Measurements from ENCODE around the gene CHAMP1.

The CHAMP1 gene, protein sequence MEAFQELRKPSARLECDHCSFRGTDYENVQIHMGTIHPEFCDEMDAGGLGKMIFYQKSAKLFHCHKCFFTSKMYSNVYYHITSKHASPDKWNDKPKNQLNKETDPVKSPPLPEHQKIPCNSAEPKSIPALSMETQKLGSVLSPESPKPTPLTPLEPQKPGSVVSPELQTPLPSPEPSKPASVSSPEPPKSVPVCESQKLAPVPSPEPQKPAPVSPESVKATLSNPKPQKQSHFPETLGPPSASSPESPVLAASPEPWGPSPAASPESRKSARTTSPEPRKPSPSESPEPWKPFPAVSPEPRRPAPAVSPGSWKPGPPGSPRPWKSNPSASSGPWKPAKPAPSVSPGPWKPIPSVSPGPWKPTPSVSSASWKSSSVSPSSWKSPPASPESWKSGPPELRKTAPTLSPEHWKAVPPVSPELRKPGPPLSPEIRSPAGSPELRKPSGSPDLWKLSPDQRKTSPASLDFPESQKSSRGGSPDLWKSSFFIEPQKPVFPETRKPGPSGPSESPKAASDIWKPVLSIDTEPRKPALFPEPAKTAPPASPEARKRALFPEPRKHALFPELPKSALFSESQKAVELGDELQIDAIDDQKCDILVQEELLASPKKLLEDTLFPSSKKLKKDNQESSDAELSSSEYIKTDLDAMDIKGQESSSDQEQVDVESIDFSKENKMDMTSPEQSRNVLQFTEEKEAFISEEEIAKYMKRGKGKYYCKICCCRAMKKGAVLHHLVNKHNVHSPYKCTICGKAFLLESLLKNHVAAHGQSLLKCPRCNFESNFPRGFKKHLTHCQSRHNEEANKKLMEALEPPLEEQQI

DNA sequence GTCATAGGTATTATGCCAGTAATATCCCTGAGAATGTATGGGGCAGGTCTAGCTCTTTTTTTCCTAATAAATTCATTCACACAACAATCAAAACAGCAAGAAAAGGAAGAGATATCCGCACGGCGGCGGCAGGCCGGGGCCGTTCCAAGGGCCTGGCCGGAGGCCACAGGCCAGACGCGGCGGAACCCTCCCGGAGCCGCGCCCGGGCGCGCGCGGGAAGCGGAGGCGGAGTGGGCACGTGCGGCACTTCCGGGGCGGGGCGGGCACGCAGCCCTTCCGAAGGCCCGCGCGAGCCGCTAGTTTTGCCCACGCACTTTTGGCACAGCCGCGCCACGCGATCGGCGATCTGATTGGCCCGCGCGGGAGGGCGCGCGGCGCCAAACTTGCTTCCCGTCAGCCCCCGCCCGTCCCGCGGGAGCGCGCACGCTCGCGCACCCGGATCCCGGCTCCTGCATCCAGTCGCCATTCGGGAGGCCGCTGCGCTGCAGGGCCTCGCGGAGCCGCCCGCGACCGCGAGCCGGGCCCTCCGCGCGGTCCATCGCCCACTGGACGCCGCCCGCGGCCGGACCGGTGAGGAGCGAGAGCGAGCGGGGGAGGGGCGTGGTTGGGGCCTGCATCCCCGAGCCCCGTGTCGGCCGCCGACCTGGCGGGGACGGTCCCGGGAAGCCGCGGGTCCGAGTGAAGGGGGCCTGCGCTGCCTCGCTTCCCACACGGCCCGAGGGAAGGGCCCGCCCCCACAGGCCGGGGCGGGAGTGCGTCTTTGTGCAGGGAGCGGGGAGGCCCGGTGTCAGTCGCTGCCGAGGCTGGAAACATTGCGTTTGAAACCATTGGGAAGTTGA is at the start of gene CHAMP1:
TSS of gene CHAMP1 (plus strand) at position 430 of the 839 bp plus-strand sequence. CDS start 9,340 bp downstream, outside the sequence.
- DNase-seq (ENCODE audit: low read depth, low spot score): peak; percentile 96

DNA sequence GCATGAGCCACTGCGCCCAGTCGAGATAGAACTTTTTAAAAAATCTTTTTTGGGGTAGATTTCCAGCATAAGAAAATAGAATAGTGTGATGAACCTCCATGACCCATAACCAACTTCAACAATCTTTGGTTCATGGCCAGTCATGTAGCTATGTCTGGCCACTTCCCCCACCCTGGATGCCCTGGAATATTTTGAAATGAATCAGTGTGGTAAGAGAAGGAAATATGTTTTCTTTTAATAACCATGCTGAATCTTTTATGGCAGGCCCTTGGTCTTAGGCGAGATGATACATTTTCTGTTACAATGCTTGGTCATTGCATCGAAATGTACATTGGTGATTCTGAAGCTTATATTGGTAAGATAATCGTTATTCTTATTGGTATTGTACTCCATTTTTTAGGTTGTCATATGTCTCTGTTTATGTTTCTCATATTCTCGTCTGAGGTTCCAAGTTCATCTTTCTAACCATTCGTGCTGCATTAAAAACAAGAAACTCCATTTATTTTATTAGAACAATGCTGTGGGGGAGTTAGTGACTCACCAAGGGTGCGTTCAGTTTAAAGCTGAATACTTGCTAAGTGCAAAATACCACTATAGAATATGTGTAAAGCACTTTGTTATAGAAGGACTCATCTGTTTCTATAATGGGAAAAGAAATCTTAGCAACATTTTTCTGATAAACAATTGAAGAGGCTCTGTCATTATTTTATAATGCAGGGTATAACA is 49.3 kb upstream of the CHAMP1 start:
- no peak for DNase-seq (ENCODE audit: low read depth, low spot score)

DNA sequence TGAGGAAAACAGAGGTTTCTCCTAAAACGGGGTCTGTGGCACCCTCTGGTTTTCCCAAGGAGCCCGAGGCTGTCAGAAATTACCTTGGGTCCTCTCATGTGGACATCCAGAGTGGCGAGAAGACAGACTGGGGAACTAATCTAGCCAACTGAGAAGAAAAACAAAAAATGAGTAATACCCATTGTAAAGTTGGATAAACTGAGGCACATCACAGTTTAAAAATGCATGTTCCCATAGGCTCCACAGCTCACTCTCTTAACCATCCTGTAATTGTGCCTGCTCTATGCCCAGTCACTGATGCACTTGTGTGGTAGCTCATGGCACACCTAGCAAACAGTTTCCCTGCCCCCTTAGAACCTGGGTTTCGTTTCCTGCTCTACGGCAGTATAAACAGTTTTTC is 48.1 kb upstream of the CHAMP1 start:
- no peak for DNase-seq (ENCODE audit: low read depth, low spot score)

DNA sequence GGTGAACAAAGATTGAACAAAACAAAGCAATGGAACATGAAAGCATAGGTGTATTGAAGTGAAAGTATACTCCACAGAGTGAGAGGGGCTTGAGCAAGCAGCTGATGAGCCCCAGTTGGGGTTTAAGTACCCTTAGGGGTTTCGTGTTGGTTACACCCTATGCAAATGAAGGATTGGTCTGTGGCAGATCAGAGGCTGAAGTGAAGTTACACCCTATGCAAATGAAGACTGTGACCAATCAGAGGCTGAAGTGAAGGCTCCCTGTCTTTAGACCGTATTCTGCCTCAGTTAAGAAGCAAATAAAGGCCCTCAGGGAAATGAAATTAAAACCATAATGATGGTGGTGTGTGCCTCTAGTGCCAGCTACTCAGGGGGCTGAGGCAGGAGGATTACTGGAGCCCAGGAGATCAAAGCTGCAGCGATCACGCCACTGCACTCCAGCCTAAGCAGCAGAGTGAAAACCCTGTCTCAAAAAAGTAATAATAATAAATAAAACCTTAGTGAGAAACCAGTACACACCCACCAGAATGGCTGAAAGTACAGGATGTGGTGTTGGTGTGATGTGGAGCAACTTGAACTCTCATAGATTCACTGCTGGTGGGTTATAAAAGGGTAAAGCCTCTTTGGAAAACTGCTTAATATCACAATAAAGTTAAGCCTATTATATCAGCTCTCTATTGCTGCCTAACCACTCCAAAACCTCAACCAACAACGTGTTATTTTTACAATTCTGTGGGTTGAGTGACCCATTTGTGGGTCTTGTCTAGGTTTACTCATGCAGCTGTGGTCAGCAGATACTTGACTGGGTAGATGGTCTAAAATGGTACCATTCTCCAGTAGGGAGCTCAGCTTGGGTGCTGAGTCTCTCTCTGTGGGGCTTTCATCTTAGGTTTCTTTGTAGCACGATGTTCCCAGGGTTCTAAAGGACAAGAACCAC is 45.7 kb upstream of the CHAMP1 start:
- DNase-seq (ENCODE audit: low read depth, low spot score): no peak

DNA sequence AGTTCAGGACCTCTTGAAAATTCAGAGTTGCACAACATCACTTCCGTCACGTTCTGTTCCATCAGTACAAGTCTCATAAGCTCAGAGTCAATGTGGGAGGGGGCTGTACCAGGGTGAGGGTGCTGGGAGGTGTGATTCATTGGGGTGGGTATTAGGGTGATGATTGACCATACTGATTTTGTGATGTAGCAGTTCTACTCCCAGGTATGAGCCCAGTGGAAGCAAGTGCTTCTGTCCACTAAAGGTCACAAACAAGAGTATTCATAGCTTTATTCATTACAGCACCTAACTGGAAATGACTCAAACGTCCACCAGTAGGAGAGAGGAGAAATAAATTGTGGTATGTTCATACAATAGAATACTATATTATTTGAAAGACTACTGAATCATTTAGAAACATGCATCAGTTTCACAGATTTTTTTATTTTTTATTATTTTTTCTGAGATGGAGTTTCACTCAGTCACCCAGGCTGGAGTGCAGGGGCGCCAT is 45.0 kb upstream of the CHAMP1 start:
- no peak for DNase-seq (ENCODE audit: low read depth, low spot score)

DNA sequence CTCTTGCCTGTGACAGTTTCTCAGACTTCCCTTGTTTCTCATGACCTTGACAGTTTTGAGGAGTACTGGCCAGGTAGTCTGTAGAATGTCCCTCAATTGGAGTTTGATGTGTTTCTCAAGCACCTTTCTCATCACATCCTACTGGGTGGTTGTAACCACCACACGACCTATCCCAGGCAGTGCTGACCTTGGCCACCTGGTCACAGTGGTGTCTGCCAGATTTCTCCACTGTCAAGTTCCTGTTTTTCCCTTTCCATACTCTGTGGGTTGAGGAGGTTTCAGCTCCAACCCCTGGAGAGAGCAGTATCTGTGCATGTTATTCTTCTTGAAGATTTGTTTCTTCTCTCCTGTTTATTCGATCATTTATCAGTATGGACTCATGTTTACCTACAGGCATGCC is 41.3 kb upstream of the CHAMP1 start:
- no peak for DNase-seq (ENCODE audit: low read depth, low spot score)

DNA sequence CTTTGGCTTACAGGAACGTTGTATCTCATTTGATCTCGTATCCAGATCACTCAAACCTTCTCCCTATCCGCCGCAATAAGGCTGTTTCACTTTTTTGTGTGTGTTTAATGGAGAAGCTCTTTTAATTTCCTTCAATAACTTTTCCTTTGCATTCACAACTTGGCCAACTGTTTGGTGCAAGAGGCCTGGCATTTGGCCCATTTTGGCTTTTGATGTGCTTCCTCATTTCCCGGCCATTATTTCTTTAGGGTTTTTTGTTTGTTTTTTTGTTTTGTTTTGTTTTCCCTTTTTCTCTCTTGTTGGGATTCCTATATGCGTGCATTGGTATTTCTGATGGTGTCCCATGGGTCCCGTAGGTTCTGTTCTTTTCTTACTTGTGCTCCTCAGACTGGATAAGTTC is 39.0 kb upstream of the CHAMP1 start:
- DNase-seq (ENCODE audit: low read depth, low spot score): no peak

DNA sequence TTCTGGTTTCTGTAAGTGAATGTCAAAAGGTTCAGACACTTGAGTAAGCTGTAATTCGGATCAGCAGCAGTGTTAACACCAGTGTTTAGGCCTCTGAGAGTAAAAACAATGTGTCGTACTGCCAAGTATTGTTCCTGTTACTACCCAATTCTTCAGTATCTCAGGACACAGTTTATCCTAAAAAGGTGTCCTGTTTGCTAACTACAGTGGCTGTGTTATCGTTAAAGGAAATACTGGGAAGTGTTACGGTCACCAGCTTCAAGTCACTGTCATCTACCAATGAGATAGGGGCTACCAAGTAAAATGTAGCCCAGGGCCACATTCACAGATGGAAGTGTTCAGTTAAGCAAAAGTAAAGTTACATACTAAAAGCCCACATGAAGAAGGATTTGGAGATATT is 35.2 kb upstream of the CHAMP1 start:
- DNase-seq (ENCODE audit: low read depth, low spot score): no peak

DNA sequence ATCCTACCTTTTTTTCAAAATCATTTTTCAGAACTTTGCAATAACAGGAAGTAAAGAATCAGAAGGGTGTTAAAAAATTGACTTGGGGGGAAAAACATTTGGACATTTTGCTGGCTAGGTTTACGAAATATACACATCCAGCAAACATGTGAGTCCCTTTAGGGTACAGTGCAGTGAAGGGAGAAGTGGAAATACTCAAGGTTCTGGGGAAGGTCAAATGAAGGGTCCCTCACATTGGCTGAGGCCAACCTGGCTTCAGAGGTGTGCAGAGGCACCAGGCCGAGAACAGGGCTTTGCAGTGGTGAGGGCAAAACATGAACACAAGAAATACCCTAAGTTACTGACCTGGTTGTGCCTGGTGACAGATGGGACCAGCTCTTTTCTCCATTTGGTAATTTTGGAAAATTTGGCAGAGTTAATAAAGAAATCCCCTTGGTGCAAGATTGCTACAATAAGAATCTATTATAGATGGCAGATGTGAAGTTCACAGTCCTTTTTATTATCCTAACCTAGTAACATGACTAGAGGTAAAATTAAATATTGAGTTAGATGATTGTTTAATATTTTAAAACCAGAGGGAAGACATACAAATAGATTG is 34.4 kb upstream of the CHAMP1 start:
- DNase-seq (ENCODE audit: low read depth, low spot score): no peak

DNA sequence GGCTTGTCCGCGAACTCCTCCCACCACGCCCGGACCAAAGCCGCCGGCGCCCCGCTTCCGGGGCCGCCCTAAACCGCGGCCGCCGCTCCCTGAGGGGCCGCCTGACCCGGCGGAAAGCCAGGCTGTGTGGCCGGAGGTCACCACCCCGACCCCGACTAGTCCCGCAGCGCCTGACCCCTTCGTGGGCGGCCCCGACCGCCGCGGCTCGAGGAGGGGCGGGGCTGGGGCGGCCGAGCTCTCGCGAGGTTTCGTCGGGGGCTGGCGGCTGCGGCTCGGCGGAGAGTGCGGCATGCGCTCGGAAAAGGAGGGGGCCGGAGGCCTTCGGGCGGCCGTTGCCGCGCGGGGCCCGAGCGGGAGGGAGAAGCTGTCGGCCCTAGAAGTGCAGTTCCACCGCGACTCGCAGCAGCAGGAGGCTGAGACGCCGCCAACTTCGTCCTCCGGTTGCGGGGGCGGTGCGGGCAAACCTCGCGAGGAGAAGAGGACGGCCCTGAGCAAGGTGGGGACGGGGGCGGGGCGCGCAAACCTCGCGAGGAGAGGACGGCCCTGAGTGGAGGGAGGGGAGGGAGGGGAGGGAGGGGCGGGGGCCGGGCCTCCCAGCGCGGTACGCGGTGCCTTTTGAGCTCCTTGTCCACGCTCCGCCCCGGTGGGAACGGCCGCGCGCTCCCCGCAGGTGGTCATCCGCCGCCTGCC is 32.8 kb upstream of the CHAMP1 start, which contains the start of gene UPF3A:
TSS of gene UPF3A (plus strand) at position 251 of the 690 bp plus-strand sequence. CDS start at position 290, 39 bp downstream.
- DNase-seq (ENCODE audit: low read depth, low spot score): peak; percentile 93

DNA sequence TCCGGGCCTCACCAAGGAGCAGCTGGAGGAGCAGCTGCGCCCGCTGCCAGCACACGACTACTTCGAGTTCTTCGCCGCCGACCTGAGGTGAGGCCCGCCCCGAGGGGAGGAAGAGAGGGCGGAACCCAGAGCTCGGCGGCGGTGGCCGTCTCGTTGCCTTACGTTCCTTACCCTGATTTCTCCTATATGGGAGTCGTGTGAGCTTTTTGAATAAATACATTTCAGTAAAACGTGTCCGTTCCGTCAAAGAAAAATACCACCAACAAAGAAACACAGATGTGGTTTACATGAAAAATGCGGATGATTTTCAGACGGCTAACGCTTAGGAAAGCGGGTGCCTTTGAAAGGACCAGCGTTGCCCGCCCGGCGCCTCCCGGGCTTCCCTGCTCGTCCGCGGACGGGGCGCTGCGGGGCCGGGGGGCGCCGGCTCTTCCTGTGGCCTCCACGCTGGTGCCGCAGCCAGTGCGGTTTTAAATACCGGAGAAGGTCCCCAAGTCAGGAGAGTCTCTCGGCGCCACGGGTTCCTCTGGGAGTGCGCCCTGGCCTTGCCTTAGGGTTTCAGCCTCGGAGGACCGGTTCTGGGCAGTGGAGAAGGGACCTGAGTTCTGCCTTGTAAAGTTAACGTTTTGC is 32.1 kb upstream of the CHAMP1 start:
- DNase-seq (ENCODE audit: low read depth, low spot score): peak; percentile 86

DNA sequence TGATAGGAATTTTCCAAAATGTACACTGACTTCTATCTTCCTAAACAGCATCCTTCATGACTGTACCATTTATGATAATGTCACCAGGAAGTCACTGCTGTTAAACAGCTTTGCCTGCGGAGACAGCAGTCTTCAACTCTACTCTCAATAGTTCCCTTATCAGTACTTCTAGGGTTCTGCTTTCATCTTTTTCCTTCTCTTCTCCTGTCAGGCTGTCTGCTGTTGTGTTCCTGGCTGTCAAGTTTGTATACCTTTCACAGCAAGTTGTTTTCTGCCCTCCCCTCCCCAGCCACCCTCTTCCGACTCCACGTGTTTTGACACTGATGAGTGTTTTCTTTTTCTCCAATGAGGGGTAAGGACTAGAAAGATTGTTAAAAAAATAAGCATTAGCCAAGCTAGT is 30.7 kb upstream of the CHAMP1 start:
- DNase-seq (ENCODE audit: low read depth, low spot score): no peak

DNA sequence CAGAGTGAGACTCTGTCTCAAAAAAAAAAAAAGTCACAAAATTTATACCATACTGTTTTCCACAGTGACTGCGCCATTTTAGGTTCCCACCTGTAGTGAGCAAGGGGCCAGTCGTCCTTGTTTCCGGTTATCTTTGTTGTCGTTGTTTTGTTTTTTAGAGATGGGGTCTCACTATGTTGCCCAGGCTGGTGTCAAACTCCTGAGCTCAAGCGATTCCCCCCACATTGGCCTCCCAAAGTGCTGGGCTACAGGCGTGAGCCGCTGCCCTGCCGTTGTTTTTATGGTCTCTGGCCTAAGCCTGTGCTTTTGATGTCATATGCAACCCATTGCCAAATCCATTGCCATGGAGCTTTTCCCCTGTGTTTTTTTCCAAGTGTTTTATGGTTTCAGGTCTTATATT is 29.6 kb upstream of the CHAMP1 start:
- DNase-seq (ENCODE audit: low read depth, low spot score): no peak

DNA sequence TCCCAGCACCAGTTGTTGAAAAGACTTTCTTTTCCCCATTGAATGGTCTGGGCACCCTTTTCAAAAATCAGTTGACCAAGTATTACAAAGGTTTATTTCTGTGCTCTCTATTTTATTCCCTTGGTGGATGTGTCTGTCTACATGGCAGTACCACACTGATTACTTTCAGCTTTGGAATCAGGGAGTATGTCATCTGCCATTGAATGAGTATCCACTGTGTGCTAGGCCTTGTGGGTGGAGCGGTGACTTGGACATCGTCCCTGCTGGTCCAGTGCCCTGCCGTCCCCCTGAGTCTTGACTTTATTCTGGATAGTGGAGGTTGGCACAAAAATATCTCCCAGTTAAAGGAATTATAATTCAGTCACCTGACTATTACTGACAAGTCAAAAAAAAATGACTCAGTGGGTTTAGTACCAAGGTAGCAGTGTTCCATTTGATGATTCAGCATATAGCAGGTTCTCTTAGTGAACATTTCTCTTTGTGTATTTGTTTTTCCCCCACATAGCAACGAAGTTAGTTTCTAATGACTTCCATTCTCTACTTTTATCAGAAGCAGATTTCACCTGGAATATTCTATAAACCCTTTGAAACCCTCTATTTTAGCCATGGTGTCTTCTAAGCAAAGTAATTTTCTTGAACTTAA is 29.0 kb upstream of the CHAMP1 start:
- no peak for DNase-seq (ENCODE audit: low read depth, low spot score)

DNA sequence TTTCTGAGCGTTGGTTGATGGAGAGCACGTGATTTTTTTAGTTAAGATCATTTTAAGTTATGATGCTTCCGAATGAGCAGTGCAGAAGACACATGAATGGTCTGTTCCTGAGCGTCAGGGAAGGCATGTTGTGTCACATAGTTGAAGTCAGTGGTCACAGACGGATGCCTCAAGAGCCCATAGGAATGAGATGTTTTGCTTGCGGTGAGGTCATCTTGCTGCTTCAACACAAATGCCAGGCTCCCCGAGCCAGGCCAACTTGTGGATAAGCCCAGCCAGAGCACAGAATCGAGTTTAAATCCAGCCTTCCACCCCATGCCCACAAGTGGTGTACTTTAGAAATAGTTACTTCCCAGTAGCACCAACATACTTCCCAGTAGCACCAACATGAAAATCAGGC is 27.5 kb upstream of the CHAMP1 start:
- DNase-seq (ENCODE audit: low read depth, low spot score): no peak

DNA sequence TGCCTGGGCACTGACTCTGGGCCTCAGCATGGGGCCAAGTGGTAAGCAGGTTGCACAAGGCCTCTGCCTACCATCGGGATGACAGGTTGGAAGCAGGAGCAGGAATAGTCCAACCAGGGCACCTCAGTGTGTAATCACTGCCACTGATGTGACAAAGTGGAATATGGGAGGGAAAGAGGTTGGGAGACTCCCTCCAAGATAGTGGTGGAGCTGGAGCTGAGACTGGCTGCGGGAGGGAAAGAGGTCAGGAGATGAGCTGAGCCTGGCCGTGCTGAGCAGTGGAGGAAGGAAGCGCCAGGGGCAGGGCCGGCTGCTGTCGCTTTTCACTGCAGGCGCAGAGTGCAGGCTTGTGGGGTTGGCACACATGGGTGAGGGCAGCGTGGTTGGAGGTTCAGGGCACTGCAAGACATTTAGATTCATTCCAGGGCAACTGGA is 26.1 kb upstream of the CHAMP1 start:
- DNase-seq (ENCODE audit: low read depth, low spot score): no peak

DNA sequence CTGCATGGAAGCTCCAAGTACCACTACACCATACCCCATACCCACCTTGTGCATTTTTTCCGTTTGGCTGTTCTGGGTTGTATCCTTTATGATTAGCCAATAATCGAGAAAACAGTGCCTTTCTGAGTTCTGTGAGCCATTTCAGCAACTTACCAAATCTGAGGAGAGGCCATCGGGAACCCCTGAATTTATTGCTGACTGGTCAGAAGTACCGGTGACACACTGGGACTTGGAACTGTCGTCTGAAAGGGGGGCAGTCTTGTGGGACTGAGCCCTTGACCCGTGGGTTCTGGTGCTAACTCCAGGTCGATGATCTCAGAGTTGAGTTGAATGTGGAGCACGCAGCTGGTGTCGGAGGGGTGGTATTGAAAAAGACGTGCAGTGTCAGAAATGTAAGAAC is 17.9 kb upstream of the CHAMP1 start:
- no peak for DNase-seq (ENCODE audit: low read depth, low spot score)

DNA sequence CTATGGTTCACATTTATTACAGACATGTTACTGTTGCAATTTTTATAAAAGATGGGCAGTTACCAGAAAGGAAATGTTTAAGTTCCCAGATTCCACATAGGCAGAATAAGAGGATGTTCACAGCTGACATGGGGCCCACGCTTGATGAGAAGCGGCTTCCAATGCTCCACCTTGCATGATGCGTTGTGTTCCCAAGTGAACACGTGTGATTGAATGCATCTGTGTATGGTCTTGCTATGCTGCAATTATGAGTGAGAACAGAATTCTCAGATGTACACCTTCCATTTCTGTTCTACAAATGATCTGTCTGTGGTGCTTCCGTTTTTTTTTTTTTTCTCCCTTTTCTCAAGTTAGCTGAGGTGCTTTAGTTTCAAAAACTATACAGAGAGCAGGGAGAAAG is 17.4 kb upstream of the CHAMP1 start:
- no peak for DNase-seq (ENCODE audit: low read depth, low spot score)
